ENCODE measurements around the gene ILDR1.

Gene ILDR1

GRCh38 chr3:122004991-122005565, 17.0 kb downstream of the ILDR1 start:
- DNase-seq = no peak
- no peak for TF ChIP-seq POLR2A (IDR thresholded peaks at IDR 0.05; ENCODE audit: low read length)
- no peak for TF ChIP-seq GATA1 (IDR thresholded peaks at IDR 0.05; ENCODE audit: low read depth, low read length)

GRCh38 chr3:122004107-122004506, 17.9 kb downstream of the ILDR1 start:
- DNase-seq = no peak
- TF ChIP-seq POLR2A (IDR thresholded peaks at IDR 0.05; ENCODE audit: low read length) (no peak), GATA1 (IDR thresholded peaks at IDR 0.05; ENCODE audit: low read depth, low read length) (no peak)

DNA sequence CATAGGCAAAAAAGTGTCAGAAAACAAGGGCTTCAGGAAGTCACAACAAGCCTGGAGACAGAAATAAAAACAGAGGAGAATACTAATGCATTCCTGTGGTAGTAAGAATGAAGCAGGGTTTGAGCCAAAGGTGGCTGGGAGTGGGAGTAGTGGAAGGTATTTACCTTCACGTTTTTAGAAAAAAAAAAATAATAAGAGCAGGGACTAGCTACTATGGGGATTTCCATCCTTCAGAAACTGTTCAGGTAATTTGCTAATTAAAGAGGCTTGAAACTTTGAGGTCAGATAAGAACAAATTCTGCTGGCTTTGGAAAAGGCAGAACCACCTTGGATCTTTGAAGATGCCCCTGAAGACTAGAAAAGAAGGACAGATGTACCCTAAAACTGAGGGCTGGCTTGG, 18.4 kb downstream of the ILDR1 start:
- TF ChIP-seq POLR2A (IDR thresholded peaks at IDR 0.05; ENCODE audit: low read length) = no peak
- TF ChIP-seq GATA1 (IDR thresholded peaks at IDR 0.05; ENCODE audit: low read depth, low read length) = no peak
- DNase-seq = no peak

DNA sequence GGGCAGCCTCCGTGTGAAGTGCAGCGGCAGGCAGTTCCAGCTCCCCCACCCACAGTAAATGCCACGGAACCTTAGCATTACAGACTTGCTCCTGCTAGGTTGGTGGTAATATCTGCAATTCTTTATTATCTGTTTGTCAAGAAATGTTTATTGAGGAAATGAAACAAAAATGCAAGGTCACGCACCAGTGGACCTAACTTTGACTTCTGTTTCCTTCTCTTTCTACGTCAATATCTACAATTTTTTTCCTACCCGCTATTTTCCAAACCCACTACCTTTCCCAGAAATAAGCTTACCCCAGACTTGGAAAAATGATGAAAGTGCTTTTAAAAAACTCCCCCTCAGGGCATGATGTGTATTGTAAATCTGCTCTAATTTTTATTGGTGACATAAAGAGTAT, 18.9 kb downstream of the ILDR1 start:
- no peak for DNase-seq
- TF ChIP-seq GATA1 (IDR thresholded peaks at IDR 0.05; ENCODE audit: low read depth, low read length) (no peak), POLR2A (IDR thresholded peaks at IDR 0.05; ENCODE audit: low read length) (no peak)

GRCh38 chr3:122002611-122003010, 19.4 kb downstream of the ILDR1 start:
- DNase-seq = no peak
- no peak for TF ChIP-seq GATA1 (IDR thresholded peaks at IDR 0.05; ENCODE audit: low read depth, low read length)
- no peak for TF ChIP-seq POLR2A (IDR thresholded peaks at IDR 0.05; ENCODE audit: low read length)

- no peak for DNase-seq
Measured at GRCh38 chr3:122001892-122002291, 20.2 kb downstream of the ILDR1 start.

DNA sequence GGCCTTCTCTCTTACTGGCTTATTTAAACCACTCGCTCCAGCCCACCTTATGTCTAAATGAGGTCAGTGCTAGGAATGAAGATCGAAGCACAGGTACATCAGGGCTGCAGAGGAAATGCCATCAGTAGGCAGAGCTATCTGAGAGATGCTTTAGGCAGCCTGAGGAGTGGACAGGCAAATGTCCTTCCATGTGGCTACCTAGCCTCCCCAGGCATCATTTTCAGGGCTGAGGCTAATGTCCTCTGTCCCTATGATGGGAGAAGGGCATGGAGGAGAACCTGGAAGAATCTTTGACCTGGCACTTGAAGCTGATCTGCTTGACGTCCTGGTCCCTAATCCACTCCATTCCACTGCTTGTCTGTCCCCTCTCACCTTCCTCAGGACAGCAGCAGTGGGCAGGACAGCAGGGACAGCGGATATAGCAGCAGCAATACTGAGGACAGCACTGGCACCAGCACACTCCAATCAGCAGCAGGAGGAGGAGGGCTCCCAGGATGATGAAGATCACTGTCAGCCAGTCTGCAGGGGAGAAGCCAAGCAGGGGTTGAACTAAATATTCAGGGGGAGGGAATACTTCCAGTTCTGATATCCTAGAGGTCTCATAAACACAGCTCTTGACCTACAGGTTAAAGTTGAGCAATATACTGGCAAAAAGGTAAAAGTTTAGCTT, 21.0 kb downstream of the ILDR1 start:
- DNase-seq = no peak

More at GRCh38 chr3:122001892-122002291, 20.2 kb downstream of the ILDR1 start:
- TF ChIP-seq POLR2A (IDR thresholded peaks at IDR 0.05; ENCODE audit: low read length) (no peak), GATA1 (IDR thresholded peaks at IDR 0.05; ENCODE audit: low read depth, low read length) (no peak)

GRCh38 chr3:121999931-122000330, 22.1 kb downstream of the ILDR1 start:
- TF ChIP-seq POLR2A (IDR thresholded peaks at IDR 0.05; ENCODE audit: low read length) = no peak
- TF ChIP-seq GATA1 (IDR thresholded peaks at IDR 0.05; ENCODE audit: low read depth, low read length) = no peak

More for the DNA sequence above, 21.0 kb downstream of the ILDR1 start:
- TF ChIP-seq POLR2A (IDR thresholded peaks at IDR 0.05; ENCODE audit: low read length) (no peak), GATA1 (IDR thresholded peaks at IDR 0.05; ENCODE audit: low read depth, low read length) (no peak)

DNA sequence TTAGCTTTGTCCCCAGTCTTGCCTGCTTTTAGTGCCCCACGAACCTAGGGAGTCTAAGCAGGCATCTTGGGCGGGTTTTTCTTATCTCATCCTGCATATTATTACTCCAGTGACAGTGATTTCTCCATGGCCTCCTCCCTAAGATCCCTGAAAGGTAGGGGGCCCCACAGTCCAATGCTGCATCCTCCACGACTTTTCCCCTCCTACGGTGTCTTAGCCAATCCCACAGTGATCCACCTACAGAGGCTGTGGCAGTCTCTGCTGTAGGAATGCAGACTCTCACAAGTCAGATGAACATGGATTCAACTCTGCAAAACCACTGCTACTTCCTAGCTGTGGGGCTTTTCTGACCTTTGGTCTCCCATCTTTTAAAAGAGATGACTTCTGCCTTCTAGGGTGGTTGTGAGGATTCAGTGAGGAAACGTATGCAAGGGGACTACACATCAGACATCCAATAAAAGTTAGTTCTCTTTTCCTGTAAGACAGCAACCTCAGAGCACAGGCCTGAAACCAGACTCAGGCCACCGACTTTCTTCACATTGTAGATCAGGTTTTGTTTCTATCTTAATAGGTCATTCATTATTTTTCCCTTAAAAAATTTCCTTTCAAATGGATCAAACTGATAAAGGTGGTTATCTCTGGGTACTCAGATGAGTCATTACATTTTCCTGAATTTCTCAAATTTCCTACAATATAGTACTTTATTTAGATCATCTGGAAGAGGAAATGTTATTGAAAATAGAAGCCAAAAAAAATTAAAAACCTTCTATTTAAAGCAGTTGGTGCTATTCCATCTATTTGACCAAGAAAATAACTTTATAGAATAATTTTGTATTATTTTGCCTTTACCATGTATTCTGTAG, 23.2 kb downstream of the ILDR1 start:
- peak in 1 of 2 experiments; percentile 32 for DNase-seq
- no peak for TF ChIP-seq GATA1 (IDR thresholded peaks at IDR 0.05; ENCODE audit: low read depth, low read length)
- no peak for TF ChIP-seq POLR2A (IDR thresholded peaks at IDR 0.05; ENCODE audit: low read length)

More at GRCh38 chr3:121999931-122000330, 22.1 kb downstream of the ILDR1 start:
- no peak for DNase-seq

- TF ChIP-seq GATA1 (IDR thresholded peaks at IDR 0.05; ENCODE audit: low read depth, low read length) = no peak
- no peak for TF ChIP-seq POLR2A (IDR thresholded peaks at IDR 0.05; ENCODE audit: low read length)
- DNase-seq = peak in 1 of 2 experiments; percentile 40
Measured at GRCh38 chr3:121998030-121998580, 23.9 kb downstream of the ILDR1 start.

- DNase-seq = no peak
- no peak for TF ChIP-seq POLR2A (IDR thresholded peaks at IDR 0.05; ENCODE audit: low read length)
Measured at GRCh38 chr3:121997372-121997771, 24.7 kb downstream of the ILDR1 start.

DNA sequence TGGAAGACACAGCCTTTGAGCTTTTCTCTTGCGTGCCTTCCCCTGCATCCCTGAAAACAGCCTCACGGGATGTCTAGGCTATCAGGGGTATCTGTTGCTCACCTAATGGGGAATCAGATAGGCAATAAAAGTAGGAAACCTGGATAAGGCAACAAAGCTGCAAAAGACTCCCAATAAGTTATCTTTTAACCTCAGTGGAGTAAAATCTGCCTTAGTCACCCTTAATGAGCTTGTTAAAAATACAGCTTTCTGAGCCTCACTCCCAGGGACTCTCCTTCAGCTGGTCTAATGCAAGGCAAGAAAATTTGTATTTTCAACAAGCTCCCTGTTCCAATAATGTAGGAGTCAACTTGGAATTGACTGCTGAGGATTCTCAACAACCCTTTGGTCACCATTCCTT, 25.6 kb downstream of the ILDR1 start:
- no peak for DNase-seq
- no peak for TF ChIP-seq POLR2A (IDR thresholded peaks at IDR 0.05; ENCODE audit: low read length)
- TF ChIP-seq GATA1 (IDR thresholded peaks at IDR 0.05; ENCODE audit: low read depth, low read length) = no peak

GRCh38 chr3:121995161-121996137, 26.6 kb downstream of the ILDR1 start:
- no peak for TF ChIP-seq POLR2A (IDR thresholded peaks at IDR 0.05; ENCODE audit: low read length)
- TF ChIP-seq GATA1 (IDR thresholded peaks at IDR 0.05; ENCODE audit: low read depth, low read length) = no peak
- DNase-seq = peak; percentile 49 to 68
